Measurements from ENCODE around the gene NOL4L. TPM values are rescaled to one million over a fixed set of nuclear protein-coding genes. Genes with fewer than 3 reads are reported as not detected.

NOL4L gene
- total RNA-seq, 1 experiment from 2014 or later, result 31.7 TPM

DNA sequence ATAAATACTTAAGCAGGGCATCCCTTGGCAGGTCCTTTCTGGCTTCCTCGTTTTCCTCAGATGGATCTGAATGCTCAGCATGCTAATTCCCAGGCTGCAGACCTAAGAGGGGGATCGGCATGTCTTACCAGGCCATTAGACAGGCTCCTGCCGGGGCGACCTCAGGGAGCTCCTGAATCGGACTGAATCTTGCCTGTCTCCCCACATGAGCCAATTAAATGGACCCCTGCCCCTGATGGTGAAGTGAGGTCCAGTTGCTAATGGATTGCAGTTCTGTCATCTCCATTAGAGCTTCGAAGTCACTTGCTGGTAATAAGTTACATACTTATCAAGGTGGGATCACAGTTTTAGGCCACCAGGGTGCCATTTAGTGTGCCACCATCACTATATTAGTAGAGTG is 51.4 kb downstream of the NOL4L start:
- Histone ChIP-seq H3K56ac (ENCODE audit: insufficient read length, low read depth, low read length) (no peak overlapping the region), H3K9ac (ENCODE audit: extremely low read depth, insufficient read length, low read length) (no peak overlapping the region), H2BK15ac (ENCODE audit: low read depth, low read length) (no peak overlapping the region), H3K4me2 (ENCODE audit: insufficient read depth, insufficient read length, low read length) (no peak overlapping the region), H2AK5ac (ENCODE audit: insufficient read length, low read length) (no peak overlapping the region), H2AFZ (ENCODE audit: low read length) (no peak overlapping the region), H3K14ac (ENCODE audit: insufficient read depth, low read length) (no peak overlapping the region), H3K4me1 (ENCODE audit: insufficient read depth, low read length) (no peaks in the 10 kb centered on the region), H4K5ac (ENCODE audit: insufficient read length, low read depth, low read length) (no peak overlapping the region), H3T11ph (ENCODE audit: low read length) (no peak overlapping the region), H3K4ac (ENCODE audit: low read depth, low read length) (no peak overlapping the region), H2BK5ac (ENCODE audit: insufficient read length, low read length) (no peak overlapping the region), H3K27ac (ENCODE audit: insufficient read length, low read depth, low read length) (no peak overlapping the region), H3K79me1 (ENCODE audit: insufficient read depth, low read depth, low read length, poor library complexity, severe bottlenecking) (no peaks in the 10 kb centered on the region), H2BK120ac (ENCODE audit: low read depth, low read length, poor library complexity, severe bottlenecking) (no peak overlapping the region), H3K79me2 (ENCODE audit: insufficient read depth, low read length) (no peaks in the 10 kb centered on the region), H3K18ac (ENCODE audit: insufficient read length, low read depth, low read length) (no peak overlapping the region), H2BK20ac (ENCODE audit: low read depth, low read length, poor library complexity, severe bottlenecking) (no peak overlapping the region), H4K8ac (replicated peaks; ENCODE audit: insufficient read length, low read depth, low read length) (no peak overlapping the region), H4K91ac (ENCODE audit: insufficient read length, low read depth, low read length) (no peak overlapping the region), H3K27me3 (ENCODE audit: insufficient read depth, low read length) (peaks cover 3% of the 10 kb centered on the region; the same call in 1 of the 2 replicates), H3K23me2 (ENCODE audit: insufficient read length, low read depth, low read length, poor library complexity, severe bottlenecking) (peaks cover 4% of the 10 kb centered on the region), H3K9me3 (ENCODE audit: control insufficient read depth, low read depth, low read length) (no peaks in the 10 kb centered on the region), H3K23ac (ENCODE audit: insufficient read length, low read depth, low read length) (no peak overlapping the region), H2BK12ac (ENCODE audit: insufficient read length, low read depth, low read length) (no peak overlapping the region), H4K20me1 (ENCODE audit: control insufficient read depth, insufficient read depth, insufficient read length) (no peaks in the 10 kb centered on the region)
- DNase-seq, result no peak
- Mint-ChIP-seq H3K9me3 (no peaks in the 10 kb centered on the region; a peak in 1 of 5 replicates), H3K36me3 (ENCODE audit: insufficient read depth in 1 of 3, low read depth in 3 of 3) (no peaks in the 10 kb centered on the region), H3K27me3 (ENCODE audit: low read depth) (peaks cover 68% of the 10 kb centered on the region), H3K4me1 (peaks cover 34 to 36% of the 10 kb centered on the region in 2 experiments), H3K27ac (no peak overlapping the region), H3K4me3 (no peak overlapping the region; a peak in 1 of 5 replicates)
- no CpG with 5 or more reads among the region's 6 CpGs for WGBS (ENCODE audit: extremely low coverage, insufficient read length, low lambda C conversion rate)
- TF ChIP-seq, protein P1, sequence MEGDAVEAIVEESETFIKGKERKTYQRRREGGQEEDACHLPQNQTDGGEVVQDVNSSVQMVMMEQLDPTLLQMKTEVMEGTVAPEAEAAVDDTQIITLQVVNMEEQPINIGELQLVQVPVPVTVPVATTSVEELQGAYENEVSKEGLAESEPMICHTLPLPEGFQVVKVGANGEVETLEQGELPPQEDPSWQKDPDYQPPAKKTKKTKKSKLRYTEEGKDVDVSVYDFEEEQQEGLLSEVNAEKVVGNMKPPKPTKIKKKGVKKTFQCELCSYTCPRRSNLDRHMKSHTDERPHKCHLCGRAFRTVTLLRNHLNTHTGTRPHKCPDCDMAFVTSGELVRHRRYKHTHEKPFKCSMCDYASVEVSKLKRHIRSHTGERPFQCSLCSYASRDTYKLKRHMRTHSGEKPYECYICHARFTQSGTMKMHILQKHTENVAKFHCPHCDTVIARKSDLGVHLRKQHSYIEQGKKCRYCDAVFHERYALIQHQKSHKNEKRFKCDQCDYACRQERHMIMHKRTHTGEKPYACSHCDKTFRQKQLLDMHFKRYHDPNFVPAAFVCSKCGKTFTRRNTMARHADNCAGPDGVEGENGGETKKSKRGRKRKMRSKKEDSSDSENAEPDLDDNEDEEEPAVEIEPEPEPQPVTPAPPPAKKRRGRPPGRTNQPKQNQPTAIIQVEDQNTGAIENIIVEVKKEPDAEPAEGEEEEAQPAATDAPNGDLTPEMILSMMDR (conservative IDR thresholded peaks at IDR 0.05), result no peak
